GM19463 (cell line): ENCODE measurements around the gene MTRFR.
"Not testable (repeated sequence)": the region's sequence is repeated elsewhere in the genome, so short reads cannot be mapped to it uniquely, and the experiment has no call there.

Source experiments
- ATAC-seq: cut with Tn5 transposase; IDR thresholded peaks from one replicate; pipeline ENCODE4 v1.9.1; 2021; ENCODE audit warnings: mild to moderate bottlenecking, moderate library complexity; ENCODE audit not compliant: unreplicated experiment

MTRFR gene

GRCh38 chr12:123232807-123233504, at the start of gene MTRFR, which contains the start of gene MPHOSPH9:
Gene MTRFR, plus strand, starts transcription at chr12:123233436. Its CDS starts 20,239 bp downstream, at chr12:123253675.
Gene MPHOSPH9, minus strand, starts transcription at chr12:123233141. Its CDS starts 2,777 bp downstream, at chr12:123230364.
- ATAC-seq: peak; percentile 79

- no peak for ATAC-seq
These were observed 45.6 kb upstream of the MTRFR start for GRCh38 chr12:123187637-123188036.

DNA sequence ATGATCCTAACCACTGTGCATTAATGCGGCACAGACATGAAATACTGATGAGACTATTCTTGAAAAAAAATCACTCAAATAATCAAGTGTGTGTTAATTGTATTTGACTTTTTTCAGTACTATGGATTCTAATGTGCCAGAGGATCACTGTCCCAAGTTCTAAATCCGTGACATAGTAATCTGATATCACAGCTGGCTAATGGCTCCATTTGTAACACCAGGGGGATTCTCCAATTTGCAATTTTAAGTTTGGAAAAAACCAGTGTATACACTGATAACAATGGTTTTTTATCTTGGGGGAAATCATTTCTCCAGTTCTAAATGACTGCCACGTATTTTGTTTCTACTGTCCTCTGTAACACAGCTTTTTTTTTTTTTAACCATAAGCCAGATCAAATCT, 33.3 kb upstream of the MTRFR start:
- no peak for ATAC-seq

GRCh38 chr12:123200414-123200813, 32.8 kb upstream of the MTRFR start:
- no peak for ATAC-seq

DNA sequence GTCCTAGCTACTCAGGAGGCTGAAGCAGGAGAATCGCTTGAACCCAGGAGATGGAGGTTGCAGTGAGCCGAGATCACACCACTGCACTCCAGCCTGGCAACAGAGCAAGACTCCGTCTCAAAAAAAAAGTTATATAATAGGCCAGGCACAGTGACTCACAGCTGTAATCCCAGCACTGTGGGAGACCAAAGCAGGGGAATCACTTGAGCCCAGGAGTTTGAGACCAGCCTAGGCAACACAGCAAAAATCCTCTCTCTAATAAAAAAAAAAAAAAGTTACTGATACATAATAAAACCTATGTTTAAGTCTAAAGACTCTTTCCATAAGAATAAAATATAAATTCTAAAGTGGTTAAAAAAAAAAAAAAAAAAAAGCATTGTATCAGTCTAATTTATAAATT, 26.4 kb upstream of the MTRFR start:
- not testable (repeated sequence) for ATAC-seq

DNA sequence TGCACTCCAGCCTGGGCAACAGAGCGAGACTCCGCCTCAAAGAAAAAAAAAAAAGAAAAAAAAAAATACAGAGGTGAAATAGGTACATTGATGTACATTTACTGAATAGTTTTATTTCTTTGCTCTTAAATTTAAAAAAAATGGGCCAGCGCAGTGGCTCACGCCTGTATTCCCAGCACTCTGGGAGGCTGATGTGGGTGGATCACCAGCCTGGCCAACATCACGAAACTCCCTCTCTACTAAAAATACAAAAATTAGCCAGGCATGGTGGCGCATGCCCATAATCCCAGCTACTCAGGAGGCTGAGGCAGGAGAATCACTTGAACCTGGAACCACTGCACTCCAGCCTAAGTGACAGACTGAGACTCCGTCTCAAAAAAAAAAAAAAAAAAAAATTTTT, 25.4 kb upstream of the MTRFR start:
- ATAC-seq: not testable (repeated sequence)

DNA sequence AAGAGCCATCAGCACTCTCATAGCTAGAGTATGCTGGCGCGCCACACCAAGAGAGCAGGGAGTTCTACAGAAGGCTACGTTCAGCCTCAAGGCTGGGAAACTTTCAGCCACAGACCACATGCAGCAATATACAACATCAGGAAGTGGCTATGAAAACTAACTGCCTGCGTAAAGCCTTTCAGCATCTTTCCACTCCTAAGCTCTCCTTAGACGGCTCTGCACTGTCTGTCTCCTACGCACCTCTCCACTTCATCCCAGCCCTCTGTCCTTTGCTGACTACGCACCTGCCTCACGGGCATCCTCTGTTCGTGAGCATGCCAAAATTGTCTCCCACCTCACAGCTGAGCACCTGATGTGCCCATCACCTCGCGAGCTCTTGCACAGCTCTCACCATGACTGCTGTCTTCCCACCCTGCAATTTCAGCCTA, 10.0 kb upstream of the MTRFR start:
- peak; percentile 50 for ATAC-seq

DNA sequence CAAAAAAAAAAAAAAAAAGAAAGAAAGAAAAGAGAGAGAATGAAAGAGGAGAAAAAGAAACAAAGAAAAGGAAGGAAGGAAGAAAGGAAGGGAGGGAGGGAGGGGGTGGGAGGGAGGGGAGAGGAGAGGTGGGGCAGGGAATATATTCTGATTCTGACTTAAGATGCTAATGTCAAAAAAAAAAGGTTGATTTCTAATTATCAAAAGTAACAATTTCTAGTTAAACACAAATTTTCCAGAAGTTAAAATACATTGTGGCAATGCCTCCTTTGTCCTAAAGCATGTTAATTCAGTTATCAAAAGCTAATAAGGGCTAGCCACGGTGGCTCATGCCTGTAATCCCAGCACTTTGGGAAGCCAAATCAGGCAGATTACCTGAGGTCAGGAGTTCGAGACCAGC, 7.8 kb upstream of the MTRFR start:
- ATAC-seq: no peak

DNA sequence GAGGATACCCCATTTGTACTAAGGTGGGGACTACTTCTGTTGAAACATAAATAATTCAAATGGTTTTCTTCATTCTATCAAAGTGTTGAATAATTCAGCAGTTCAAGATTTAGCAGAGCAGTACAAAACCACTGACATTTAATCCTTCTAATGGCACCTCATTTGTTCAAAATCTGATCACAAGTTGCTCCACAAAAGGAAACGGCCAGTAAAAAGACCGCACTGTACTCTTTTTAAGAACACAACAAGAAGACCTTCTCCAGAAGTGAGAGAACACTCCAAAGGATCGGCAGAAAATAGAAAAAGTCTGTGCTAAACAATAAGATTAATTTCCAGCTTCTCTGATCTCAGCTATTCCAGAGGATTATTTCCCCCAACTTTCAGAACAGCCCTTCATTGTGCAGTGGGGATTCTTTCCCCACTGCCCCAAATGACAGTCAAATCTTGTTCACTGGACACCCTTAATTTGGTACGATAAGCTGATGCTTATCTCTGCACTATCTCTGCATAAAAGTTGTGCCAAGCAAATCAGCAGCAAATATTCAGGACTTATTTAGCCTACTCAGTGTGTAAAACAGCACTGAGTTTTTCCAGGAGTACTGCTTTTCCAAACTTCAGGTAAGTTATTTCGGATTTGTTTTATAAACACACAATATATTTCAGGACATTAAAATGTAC, 5.5 kb upstream of the MTRFR start:
- ATAC-seq: no peak

- ATAC-seq: no peak
These were observed 4.2 kb upstream of the MTRFR start for GRCh38 chr12:123229051-123229450.

DNA sequence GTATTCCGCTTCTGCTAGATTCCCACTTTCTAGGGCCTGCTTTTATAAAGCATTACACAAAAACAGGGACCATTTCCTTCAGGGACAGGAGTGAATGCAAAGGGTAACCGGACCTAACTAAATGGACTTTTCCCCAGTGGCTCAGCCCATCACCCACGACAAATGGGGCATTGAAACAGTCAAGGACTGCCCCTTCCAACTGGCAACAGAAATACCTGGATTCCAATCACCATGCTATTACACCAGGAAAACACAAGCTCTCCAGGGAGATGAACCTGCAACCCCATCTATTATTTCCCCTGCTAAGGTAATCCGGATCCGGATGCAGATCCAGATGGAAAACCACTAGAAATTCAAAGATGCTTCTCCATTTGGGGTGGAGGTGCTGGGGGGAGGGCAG, 1.3 kb upstream of the MTRFR start:
- ATAC-seq: no peak

DNA sequence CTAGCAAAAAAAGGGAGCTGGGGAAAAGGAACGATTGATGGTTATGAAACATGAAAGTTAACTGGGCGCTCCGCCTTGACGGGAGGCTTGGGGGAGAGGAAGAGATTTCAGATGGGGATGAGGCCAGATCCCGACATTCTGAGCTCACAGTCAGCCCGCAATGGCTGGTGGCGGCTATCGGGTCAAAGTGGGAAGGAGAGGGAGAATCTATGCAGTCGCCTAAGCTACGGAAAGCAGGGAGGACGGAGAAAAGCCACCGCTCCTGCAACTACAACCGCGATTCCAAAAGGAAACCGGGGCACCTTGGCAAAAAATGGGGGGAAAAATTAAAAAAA, 797 bp upstream of the MTRFR start:
- ATAC-seq: no peak

GRCh38 chr12:123233505-123234308, 471 bp downstream of the MTRFR start:
- ATAC-seq: peak; percentile 2

DNA sequence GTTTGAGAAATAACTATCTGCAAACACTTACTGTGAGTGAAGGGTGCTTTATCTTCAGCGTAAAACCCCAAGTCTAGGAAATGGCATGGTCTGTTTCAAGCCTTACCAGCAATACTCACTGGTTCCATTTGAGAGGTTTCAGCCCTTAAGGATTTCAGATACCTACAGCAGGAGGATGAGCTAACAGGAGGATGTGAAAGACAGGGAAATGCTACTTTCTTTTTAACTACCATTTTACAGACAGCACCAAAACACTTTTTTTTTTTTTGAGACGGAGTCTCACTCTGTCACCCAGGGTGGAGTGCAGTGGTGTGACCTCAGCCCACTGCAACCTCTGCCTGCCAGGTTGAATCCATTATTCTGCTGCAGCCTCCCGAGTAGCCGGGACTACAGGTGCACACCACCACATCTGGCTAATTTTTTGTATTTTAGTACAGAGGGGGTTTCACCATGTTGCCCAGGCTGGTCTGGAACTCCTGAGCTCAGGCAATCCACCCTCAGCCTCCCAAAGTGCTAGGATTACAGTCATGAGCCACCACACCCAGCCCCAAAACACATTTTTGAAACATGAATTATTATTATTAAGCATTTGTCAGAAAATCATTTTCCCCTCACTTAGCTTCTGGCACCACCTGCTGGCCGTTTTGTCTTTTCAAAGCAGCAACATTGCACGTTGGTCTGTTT, 4.6 kb downstream of the MTRFR start:
- no peak for ATAC-seq

GRCh38 chr12:123238330-123238682, 5.1 kb downstream of the MTRFR start:
- ATAC-seq: no peak

GRCh38 chr12:123238961-123239360, 5.7 kb downstream of the MTRFR start:
- no peak for ATAC-seq

DNA sequence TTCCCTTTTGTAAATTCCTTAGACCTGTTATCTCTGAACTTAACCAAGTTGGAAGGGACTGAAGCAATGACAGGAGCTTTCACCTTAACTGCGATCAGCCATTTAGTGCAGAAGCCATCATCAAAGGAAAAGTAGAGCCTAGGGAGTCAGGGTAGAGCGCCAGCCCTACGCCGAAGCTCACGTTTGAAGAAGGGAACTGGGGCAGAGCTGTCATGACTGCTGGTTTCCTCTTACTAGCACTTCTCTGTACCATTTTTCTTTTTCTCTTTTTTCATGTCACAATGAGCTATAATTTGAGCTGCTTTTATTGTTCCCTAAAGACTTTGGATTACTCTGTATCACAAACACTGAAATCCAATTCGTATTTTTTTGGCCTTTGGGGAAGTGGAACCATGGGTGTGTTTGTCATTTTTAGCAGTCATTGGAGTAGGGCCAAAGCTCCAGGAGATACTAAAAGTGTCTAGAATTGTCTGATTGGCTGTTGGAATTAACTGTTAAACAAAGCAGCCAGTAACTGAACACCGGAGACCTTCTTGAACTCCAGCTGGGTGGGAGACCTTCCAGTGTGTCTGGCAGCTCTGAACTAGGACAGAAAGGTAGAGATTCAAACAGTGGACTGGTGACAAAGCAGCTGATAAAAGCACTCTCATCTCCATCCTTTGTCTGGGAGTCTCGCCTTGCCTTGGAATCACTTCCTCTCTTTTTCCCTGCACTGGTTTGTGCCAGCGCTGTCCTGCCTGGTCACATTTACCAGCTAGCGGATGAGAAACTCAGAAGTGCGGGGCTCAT, 9.1 kb downstream of the MTRFR start:
- ATAC-seq: no peak

- ATAC-seq: no peak
These were observed 10.5 kb downstream of the MTRFR start for GRCh38 chr12:123243671-123244262.

- ATAC-seq: no peak
These were observed 12.4 kb downstream of the MTRFR start for GRCh38 chr12:123245678-123246077.

GRCh38 chr12:123248129-123248528, 14.9 kb downstream of the MTRFR start:
- not testable (repeated sequence) for ATAC-seq
